IPS DF 19.7 (cell line): ENCODE data around the gene CLDN34.

Experiments
- DNase-seq: peaks from one replicate; pipeline ENCODE4 v3.0.0-alpha.2; 2013; ENCODE audit warnings: low read depth, low spot score

CLDN34 gene

GRCh38 chrX:9980401-9980800 is 13.2 kb downstream of the CLDN34 start:
- DNase-seq, result no peak

GRCh38 chrX:9980927-9981326 is 13.8 kb downstream of the CLDN34 start:
- no peak for DNase-seq

- no peak for DNase-seq
Observed at GRCh38 chrX:9983441-9983840, 16.3 kb downstream of the CLDN34 start.

GRCh38 chrX:9983846-9984245 is 16.7 kb downstream of the CLDN34 start:
- DNase-seq, result no peak

GRCh38 chrX:9988762-9989161 is 21.6 kb downstream of the CLDN34 start:
- no peak for DNase-seq

GRCh38 chrX:9992061-9992460 is 24.9 kb downstream of the CLDN34 start:
- no peak for DNase-seq

GRCh38 chrX:9992724-9993123 is 25.6 kb downstream of the CLDN34 start:
- no peak for DNase-seq

- no peak for DNase-seq
Observed at GRCh38 chrX:9995855-9996339, 28.7 kb downstream of the CLDN34 start.

- DNase-seq, result no peak
Observed at GRCh38 chrX:9997041-9997440, 29.9 kb downstream of the CLDN34 start.

GRCh38 chrX:9997524-9997923 is 30.4 kb downstream of the CLDN34 start:
- no peak for DNase-seq

- no peak for DNase-seq
Observed at GRCh38 chrX:10001496-10001895, 34.3 kb downstream of the CLDN34 start.

GRCh38 chrX:10004832-10005475 is 37.8 kb downstream of the CLDN34 start:
- no peak for DNase-seq

GRCh38 chrX:10006086-10006485 is 38.9 kb downstream of the CLDN34 start:
- no peak for DNase-seq

GRCh38 chrX:10006770-10007169 is 39.6 kb downstream of the CLDN34 start:
- DNase-seq, result no peak

- DNase-seq, result no peak
Observed at GRCh38 chrX:10007621-10008020, 40.5 kb downstream of the CLDN34 start.

- no peak for DNase-seq
Observed at GRCh38 chrX:10008483-10009056, 41.4 kb downstream of the CLDN34 start.

- DNase-seq, result no peak
Observed at GRCh38 chrX:10009741-10010140, 42.6 kb downstream of the CLDN34 start.

- no peak for DNase-seq
Observed at GRCh38 chrX:10010686-10011085, 43.5 kb downstream of the CLDN34 start.

GRCh38 chrX:10011261-10011931 is 44.2 kb downstream of the CLDN34 start:
- DNase-seq, result no peak

GRCh38 chrX:10011991-10012390 is 44.8 kb downstream of the CLDN34 start:
- DNase-seq, result no peak

GRCh38 chrX:10014462-10015354 is 47.5 kb downstream of the CLDN34 start:
- DNase-seq, result no peak

- DNase-seq, result no peak
Observed at GRCh38 chrX:10015355-10015722, 48.2 kb downstream of the CLDN34 start.
